AG08395 (cell line): ENCODE data around the gene CAB39L.
"Not testable (repeated sequence)": the region's sequence is repeated elsewhere in the genome, so short reads cannot be mapped to it uniquely, and the experiment has no call there.

Experiments
- DNase-seq: peaks from one replicate; pipeline ENCODE4 v3.0.0; 2012; ENCODE audit warnings: mixed read lengths, low spot score

The CAB39L gene

DNA sequence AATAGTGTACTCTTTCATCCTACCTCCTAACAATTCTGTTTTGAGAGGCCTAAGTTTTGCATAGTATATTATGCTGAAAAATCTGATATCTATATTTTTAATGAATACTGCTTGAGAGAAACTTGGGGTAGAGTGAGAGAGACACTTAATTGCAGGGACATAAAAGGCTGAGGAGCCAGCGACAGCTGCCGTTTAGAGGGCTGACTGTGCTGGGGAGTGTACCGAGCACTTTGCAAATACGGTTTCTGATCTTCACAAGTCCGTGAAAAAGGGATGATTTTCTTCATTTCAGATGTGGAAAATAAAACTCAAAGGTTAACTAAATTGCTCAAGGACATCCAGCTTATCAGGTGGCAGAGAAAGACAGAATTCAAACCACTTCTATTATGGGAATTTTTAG is 97.4 kb downstream of the CAB39L start:
- no peak for DNase-seq

- DNase-seq: no peak
These were observed 100.1 kb downstream of the CAB39L start for GRCh38 chr13:49343731-49344130.

- DNase-seq: no peak
These were observed 100.6 kb downstream of the CAB39L start for GRCh38 chr13:49343255-49343654.

GRCh38 chr13:49342454-49342853 is 101.4 kb downstream of the CAB39L start:
- no peak for DNase-seq

GRCh38 chr13:49341941-49342340 is 101.9 kb downstream of the CAB39L start:
- DNase-seq: no peak

DNA sequence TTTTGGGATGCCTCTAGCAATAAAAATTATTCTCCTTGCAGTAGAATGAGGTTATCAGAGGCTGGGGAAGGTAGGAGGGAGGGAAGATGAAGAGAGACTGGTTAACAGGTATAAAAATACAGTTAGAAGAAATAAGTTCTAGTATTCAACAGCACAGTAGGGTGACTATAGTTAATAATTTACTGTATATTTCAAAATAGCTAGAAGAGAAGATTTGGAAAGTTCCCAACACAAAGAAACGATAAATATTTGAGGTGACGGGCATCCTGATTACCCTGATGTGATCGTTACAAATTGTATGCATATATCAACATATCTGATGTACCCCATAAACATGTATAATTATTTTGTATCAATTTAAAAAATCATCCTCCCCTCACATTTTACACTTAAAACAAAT is 102.3 kb downstream of the CAB39L start:
- no peak for DNase-seq

- DNase-seq: no peak
These were observed 103.7 kb downstream of the CAB39L start for GRCh38 chr13:49340161-49340560.

- no peak for DNase-seq
These were observed 107.2 kb downstream of the CAB39L start for GRCh38 chr13:49336655-49337054.

GRCh38 chr13:49330546-49330864 is 113.4 kb downstream of the CAB39L start:
- DNase-seq: no peak

- no peak for DNase-seq
These were observed 113.9 kb downstream of the CAB39L start for GRCh38 chr13:49329831-49330545.

DNA sequence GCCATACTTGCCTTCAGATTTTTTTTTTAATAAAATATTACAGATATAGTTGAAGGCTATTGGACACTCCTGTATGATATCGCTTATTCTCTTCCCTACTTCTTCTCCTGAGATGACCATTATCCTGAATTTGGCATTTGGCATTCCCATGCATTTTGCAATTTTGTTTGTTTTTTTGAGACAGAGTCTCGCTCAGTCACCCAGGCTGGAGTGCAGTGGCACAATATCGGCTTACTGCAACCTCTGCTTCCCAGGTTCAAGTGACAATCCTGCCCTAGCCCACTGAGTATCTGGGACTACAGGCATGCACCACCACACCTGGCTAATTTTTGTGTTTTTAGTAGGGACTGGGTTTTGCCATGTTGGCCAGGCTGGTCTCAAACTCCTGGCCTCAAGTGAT is 116.7 kb downstream of the CAB39L start:
- DNase-seq: not testable (repeated sequence)

- no peak for DNase-seq
These were observed 117.5 kb downstream of the CAB39L start for GRCh38 chr13:49326222-49326917.

DNA sequence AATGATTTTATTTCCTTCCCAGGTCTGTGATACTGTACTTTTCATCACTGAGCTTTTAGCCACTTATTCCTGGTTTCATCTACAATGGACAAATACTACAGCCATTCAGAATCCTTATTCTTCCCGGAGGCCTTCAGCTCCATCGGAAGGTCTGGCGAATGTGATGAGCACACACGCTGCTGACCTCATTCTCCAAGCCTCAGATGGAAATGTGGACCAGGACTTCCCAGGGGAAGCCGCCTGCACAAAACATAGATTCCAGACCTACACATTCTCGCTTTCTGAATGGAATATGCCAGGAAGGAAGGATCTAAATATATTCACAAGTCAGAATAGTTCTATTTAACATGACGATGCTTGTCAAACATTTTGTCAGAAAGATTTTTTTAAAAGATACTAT is 120.5 kb downstream of the CAB39L start:
- DNase-seq: no peak

DNA sequence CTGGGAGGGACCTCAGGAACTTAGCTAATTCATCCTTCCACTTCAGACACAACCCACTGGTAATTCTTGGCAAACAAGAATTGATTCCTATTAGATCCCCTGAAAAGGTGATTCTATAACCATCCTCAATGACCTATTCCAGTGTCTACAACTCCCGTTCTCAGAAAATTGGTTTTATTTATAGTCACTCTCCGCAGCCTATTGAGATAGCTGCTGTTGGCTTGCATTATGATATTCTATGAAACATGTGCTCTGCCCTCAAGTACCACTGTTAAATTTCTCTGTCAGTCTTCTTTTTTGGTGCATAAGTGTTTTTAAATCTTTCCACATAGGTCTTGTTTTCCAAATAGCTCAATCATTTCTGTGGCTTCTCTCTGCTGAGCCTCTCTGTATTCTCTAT is 121.2 kb downstream of the CAB39L start:
- no peak for DNase-seq

DNA sequence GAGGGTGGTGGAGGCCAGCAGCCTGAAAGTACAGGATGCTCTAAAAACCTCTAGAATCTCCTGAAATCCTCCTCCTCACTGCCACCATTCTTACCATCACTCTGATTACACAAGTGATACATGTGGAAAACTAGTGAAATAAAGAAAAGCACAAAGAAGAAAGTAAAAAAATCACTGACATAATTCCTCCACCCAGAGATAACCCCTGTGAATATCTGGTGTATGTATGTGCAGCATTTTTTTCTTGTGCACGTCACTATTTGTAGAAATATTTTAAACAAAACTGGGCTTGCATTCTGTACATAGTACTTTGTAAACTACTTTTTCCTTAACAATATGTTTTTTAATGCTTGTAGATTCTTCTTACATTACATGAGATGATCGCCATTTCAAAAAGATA is 122.9 kb downstream of the CAB39L start:
- no peak for DNase-seq

DNA sequence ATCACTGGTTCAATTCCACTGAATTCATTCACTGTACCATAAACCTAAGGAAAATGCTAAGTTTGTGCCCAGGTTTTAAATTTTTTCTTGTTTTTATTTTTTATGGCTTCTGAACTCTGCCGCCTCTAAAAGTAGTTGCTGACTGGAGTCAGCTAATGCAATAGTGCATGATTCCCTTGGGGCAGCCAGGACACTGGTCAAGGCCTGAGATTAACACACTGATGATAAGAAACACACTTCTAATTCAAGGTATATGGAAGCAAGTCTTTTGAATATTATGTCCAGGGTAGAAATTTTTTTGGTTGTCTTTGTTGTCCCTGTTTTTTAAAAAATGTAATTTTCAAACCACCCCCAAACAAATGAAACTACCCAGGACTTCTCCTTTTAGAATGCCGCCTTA is 123.9 kb downstream of the CAB39L start:
- DNase-seq: no peak

DNA sequence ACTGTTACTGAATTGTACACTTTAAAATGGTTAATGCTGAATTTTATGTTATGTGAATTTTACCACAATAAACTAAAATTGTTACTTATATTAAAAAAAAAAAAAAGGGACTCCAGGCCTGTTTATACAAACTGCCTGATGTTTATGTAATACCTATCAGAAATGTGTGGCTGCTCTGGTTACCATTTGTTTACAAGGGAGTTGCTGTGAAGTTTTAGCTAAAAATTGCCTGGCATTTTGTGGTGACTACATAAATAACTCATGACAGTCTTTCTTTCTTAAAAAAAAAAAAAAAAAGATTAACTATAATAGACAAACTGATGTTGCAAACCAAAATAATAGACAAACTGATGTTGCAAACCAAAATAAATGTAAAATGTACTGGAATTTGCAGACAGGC is 124.3 kb downstream of the CAB39L start:
- peak; percentile 35 for DNase-seq

DNA sequence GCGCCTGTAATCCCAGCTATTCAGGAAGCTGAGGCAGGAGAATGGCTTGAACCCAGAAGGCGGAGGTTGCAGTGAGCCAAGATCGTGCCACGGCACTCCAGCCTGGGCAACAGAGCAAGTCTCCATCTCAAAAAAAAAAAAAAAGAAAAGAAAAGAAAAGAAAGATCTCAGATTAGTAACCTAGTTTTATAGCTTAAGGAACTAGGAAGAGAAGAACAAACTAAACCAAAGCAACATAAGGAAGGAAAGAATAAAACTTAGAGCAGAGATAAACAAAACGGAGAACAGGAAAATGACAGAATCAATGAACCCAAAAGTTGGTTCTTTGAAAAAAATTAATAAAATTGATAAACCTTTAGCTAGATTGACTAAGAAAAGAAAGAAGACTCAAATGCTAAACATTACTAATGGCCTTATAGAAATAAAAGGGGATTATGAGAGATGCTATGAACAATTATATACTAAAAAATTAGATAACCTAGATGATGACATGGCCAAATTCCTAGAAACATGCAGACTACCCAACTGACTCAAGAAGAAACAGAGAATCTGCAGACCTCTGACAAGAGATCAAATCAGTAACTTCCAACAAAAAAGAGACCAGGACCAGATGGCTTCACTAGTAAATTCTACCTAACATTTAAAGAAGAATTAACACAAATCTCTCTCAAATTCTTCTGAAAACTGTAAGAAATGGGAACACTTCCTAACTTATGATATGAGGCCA is 127.9 kb downstream of the CAB39L start:
- DNase-seq: no peak

GRCh38 chr13:49315036-49315565 is 128.8 kb downstream of the CAB39L start:
- DNase-seq: no peak

DNA sequence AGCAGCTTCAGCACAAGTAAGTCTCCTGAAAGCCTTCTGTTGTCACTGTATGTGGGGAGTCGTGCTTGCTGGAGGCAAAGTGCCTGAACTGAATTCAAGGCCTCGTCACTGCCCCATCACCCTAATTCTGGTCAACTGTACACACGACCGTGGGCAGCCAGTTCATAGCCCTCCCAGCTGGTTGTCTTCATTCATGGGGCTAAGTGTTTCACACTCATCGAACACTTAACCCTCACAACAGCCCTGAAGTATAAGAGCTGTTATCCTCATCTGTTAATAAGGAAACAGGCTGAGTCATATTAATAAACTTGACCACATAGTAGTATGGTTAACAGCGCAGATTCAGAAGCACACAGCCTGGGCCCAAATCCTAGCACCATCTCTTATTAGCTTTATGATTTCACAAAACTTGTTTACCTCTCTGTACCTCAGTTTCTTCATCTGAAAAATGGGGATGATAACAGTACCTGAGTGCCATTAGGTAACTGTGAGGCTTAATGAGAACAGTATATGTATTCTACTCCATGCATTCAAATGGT is 129.5 kb downstream of the CAB39L start:
- peak; percentile 33 for DNase-seq

DNA sequence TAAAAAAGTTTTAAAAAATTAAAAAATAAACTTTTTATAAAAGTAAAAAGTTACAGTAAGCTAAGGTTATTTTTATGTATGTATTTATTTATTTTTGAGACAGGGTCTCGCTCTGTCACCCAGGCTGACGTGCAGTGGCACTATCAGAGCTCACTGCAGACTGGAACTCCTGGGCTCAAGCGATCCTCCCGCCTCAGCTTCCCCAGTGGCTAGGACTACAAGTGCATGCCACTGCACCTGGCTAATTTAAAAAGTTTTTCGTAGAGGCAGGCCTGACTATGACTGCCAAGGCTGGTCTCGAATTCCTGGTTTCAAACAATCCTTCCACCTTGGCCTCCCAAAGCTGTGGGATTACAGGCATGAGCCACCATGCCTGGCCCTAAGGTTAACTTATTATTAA is 132.0 kb downstream of the CAB39L start:
- no peak for DNase-seq

- DNase-seq: no peak
These were observed 133.6 kb downstream of the CAB39L start for GRCh38 chr13:49310251-49310650.

- DNase-seq: no peak
These were observed 134.9 kb downstream of the CAB39L start for GRCh38 chr13:49308921-49309408.
